ENCODE data around the gene ZSCAN21.

- no peak for TF ChIP-seq TAF1 (IDR thresholded peaks at IDR 0.05; ENCODE audit: borderline replicate concordance, insufficient read depth, low read length)
- TF ChIP-seq REST (IDR thresholded peaks at IDR 0.05; ENCODE audit: insufficient read depth in 1 of 2, low read depth in 2 of 2, low read length in 2 of 2) = no peak
- TF ChIP-seq SIN3A (IDR thresholded peaks at IDR 0.05; ENCODE audit: borderline replicate concordance, insufficient read depth, low read length) = no peak
Observed at GRCh38 chr7:100063376-100063775, 13.8 kb downstream of the ZSCAN21 start.

Measured in PFSK-1 (cell line).